ENCODE results near the gene S100A2. TPM values are rescaled to one million over a fixed set of nuclear protein-coding genes. Genes with fewer than 3 reads are reported as not detected.

Gene S100A2
- total and polyA plus RNA-seq, 2 experiments from 2014 or later: 0.66 to 0.89 TPM

- TF ChIP-seq ZNF462 (CRISPR knock-in tag; IDR thresholded peaks at IDR 0.05): peak; percentile 92
- TF ChIP-seq, protein P1, sequence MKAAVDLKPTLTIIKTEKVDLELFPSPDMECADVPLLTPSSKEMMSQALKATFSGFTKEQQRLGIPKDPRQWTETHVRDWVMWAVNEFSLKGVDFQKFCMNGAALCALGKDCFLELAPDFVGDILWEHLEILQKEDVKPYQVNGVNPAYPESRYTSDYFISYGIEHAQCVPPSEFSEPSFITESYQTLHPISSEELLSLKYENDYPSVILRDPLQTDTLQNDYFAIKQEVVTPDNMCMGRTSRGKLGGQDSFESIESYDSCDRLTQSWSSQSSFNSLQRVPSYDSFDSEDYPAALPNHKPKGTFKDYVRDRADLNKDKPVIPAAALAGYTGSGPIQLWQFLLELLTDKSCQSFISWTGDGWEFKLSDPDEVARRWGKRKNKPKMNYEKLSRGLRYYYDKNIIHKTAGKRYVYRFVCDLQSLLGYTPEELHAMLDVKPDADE (IDR thresholded peaks at IDR 0.05): peak; percentile 77
- TF ChIP-seq STAT1 (IDR thresholded peaks at IDR 0.05; ENCODE audit: unreplicated experiment): no peak
These were observed 32.9 kb upstream of the S100A2 start (continued) for GRCh38 chr1:153598309-153599172.

- Histone ChIP-seq H3K27ac (ENCODE audit: low read depth) (no peak overlapping the region), H3K4me1 (ENCODE audit: insufficient read depth) (peaks cover 13% of the 10 kb centered on the region), H3K4me2 (no peak overlapping the region), H3K27me3 (ENCODE audit: insufficient read depth) (no peaks in the 10 kb centered on the region), H3F3A (replicated peaks; ENCODE audit: low read depth) (0 out of 2 replicates have a peak, but pooled peaks cover 14% of the 10 kb centered on the region), H3K36me3 (ENCODE audit: insufficient read depth) (no peaks in the 10 kb centered on the region), H3K79me2 (replicated peaks; ENCODE audit: insufficient read depth) (no peaks in the 10 kb centered on the region), H4K20me1 (replicated peaks; ENCODE audit: insufficient read depth) (no peaks in the 10 kb centered on the region), H3K4me3 (no peak overlapping the region), H2AFZ (no peak overlapping the region; the same call in 1 of the 2 replicates), H3K9me2 (ENCODE audit: insufficient read depth) (no peaks in the 10 kb centered on the region)
- H3K36me3 Mint-ChIP-seq (ENCODE audit: low read depth): no peaks in the 10 kb centered on the region
- DNase-seq (ENCODE audit: low spot score) (no peak), ATAC-seq (no peak)
- no peaks in the 10 kb centered on the region for H3K9me3 Mint-ChIP-seq
- H3K4me3 Mint-ChIP-seq: no peak overlapping the region
- H3K4me1 Mint-ChIP-seq: peaks cover 23% of the 10 kb centered on the region
- H3K27me3 Mint-ChIP-seq (ENCODE audit: insufficient read depth, low read depth, poor library complexity): peaks cover 8% of the 10 kb centered on the region
- no peak overlapping the region for H3K27ac Mint-ChIP-seq
- TF ChIP-seq NANOG (IDR thresholded peaks at IDR 0.05; ENCODE audit: borderline replicate concordance) (no peak), REST (IDR thresholded peaks at IDR 0.05; ENCODE audit: unreplicated experiment) (no peak), EZH2 (IDR thresholded peaks at IDR 0.05; ENCODE audit: low read depth, unreplicated experiment) (no peak), EZH2phosphoT487 (IDR thresholded peaks at IDR 0.05; ENCODE audit: unreplicated experiment) (no peak)
- TF ChIP-seq, protein P2, sequence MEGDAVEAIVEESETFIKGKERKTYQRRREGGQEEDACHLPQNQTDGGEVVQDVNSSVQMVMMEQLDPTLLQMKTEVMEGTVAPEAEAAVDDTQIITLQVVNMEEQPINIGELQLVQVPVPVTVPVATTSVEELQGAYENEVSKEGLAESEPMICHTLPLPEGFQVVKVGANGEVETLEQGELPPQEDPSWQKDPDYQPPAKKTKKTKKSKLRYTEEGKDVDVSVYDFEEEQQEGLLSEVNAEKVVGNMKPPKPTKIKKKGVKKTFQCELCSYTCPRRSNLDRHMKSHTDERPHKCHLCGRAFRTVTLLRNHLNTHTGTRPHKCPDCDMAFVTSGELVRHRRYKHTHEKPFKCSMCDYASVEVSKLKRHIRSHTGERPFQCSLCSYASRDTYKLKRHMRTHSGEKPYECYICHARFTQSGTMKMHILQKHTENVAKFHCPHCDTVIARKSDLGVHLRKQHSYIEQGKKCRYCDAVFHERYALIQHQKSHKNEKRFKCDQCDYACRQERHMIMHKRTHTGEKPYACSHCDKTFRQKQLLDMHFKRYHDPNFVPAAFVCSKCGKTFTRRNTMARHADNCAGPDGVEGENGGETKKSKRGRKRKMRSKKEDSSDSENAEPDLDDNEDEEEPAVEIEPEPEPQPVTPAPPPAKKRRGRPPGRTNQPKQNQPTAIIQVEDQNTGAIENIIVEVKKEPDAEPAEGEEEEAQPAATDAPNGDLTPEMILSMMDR (conservative IDR thresholded peaks at IDR 0.05; ENCODE audit: low read depth in 2 of 2): no peak
- TF ChIP-seq, protein P1 (IDR thresholded peaks at IDR 0.05): no peak
These were observed 31.6 kb upstream of the S100A2 start for GRCh38 chr1:153597206-153597605.

Data from GM23338 (cell line).